Ovary (tissue), 9 donors: Measurements from ENCODE around the gene TAOK1. TPM values are rescaled to one million over a fixed set of nuclear protein-coding genes. Genes with fewer than 3 reads are reported as not detected.

ENCODE experiments used
- DNase-seq, 5 donors: peaks; one replicate each; pipeline ENCODE4 v3.0.0-alpha.2; 2019 to 2020
- H3K27ac ChIP-seq, 2 donors: fragments of 200-600 bp; one replicate each; pipeline versions ENCODE4 v1.5.1 to v1.8.0; 2019 to 2022
- H3K27me3 ChIP-seq: fragments of 200-600 bp; one replicate; pipeline ENCODE4 v1.8.0; 2022
- H3K36me3 ChIP-seq: fragments of 200-600 bp; sonication (generic); one replicate; pipeline ENCODE4 v1.5.1; 2019
- H3K4me1 ChIP-seq: one replicate; pipeline ENCODE4 v1.8.1; 2013; ENCODE audit warnings: mild to moderate bottlenecking, moderate library complexity; ENCODE audit not compliant: insufficient read depth
- H3K4me3 ChIP-seq: fragments of 200-600 bp; sonication (generic); one replicate; pipeline ENCODE4 v1.5.1; 2017
- H3K9me3 ChIP-seq, 2 donors: fragments of 200-600 bp in 1 of 2; sonication (generic) in 1 of 2; one replicate each; pipeline versions ENCODE4 v1.5.1 to v1.8.1; 2013 to 2019; ENCODE audit warnings: mild to moderate bottlenecking in 1 of 2, moderate library complexity in 1 of 2
- CTCF ChIP-seq, 3 donors: fragments of 450-650 bp in 2 of 3; fragments of 200-600 bp in 1 of 3; IDR thresholded peaks; one replicate each; pipeline versions ENCODE4 v1.5.1 to v1.8.0; 2016 to 2022; ENCODE audit warnings: antibody characterized with exemption in 3 of 3, mild to moderate bottlenecking in 1 of 3
- EP300 ChIP-seq: sonication (generic); formaldehyde crosslinking; IDR thresholded peaks from one replicate; pipeline ENCODE4 v1.6.1; 2017; ENCODE audit warnings: antibody characterized with exemption
- POLR2A ChIP-seq: fragments of 450-650 bp; IDR thresholded peaks from one replicate; pipeline ENCODE4 v1.6.1; 2017; ENCODE audit warnings: antibody characterized with exemption, mild to moderate bottlenecking, moderate library complexity
- WGBS, 3 donors: extraction: QIAGEN DNeasy Blood & Tissue Kit in 1 of 3; methylation state at CpG; one replicate each; pipeline versions ENCODE4 v1.1.5 to v1.1.7; 2013 to 2017; 5-methylcytosine and 5-hydroxymethylcytosine counted together
- intact Hi-C, 4 donors: fragments of 100-400 bp; cut with DNase I; formaldehyde crosslinking; loops; one replicate each; pipeline versions ENCODE4 v1.11.0 to v1.15.1; 2022 to 2023
- polyA plus RNA-seq, 2 donors: library from polyadenylated mRNA; stranded (reverse); fragments of 200-250 nt in 1 of 2; fragments of 350-450 nt in 1 of 2; fragmentation: Illumina TruSeq in 1 of 2; extraction: RNeasy Lipid Tissue Mini Kit (QIAGEN cat#74804) in 1 of 2; gene quantifications; one replicate each; pipeline ENCODE4 v1.2.3, GENCODE V29; 2013 to 2014
- total RNA-seq, 7 donors: library from RNA; depleted of rRNA in 2 of 7; stranded (reverse); fragments of >200 nt in 2 of 7; fragmentation: NEBNext Ultra II Directional in 3 of 7; extraction: Animal tissue kit (Norgen Biotek cat#: 25700) in 3 of 7; gene quantifications; one replicate each; pipeline versions ENCODE4 v1.1.0 to v1.2.4, GENCODE V29; 2016 to 2023
- donor health status: DM: no; HTN: no; CAD: no; lungs with moderate emphysema.
- donor health status: DM: no; HTN: no; CAD: no.
- donor health status: Bipolar disorder and iron deficiency.
- donor health status: DM: yes; HTN: yes; CAD: no.
- donor health status: DM: no; HTN: no; CAD: no.
- donor health status: DM: yes; HTN: yes; CAD: no.

TAOK1 gene
- total and polyA plus RNA-seq, 9 donors = 8.7 to 66.5 (median 49.6) TPM

- intact Hi-C loops = no loop called here
- no peak overlapping the region for H3K27ac ChIP-seq
- 96 to 97% (median 97%) methylated on average over 3 of the region's 3 CpGs for WGBS, 3 donors
- H3K4me1 ChIP-seq = peaks cover 4% of the 10 kb centered on the region
- no peak overlapping the region for H3K4me3 ChIP-seq
- no peaks in the 10 kb centered on the region for H3K36me3 ChIP-seq
- no peak for DNase-seq
- no peaks in the 10 kb centered on the region for H3K27me3 ChIP-seq
- no peak for TF ChIP-seq EP300
- TF ChIP-seq CTCF (IDR thresholded peaks at IDR 0.05) = no peak
- no peak for TF ChIP-seq POLR2A
- H3K9me3 ChIP-seq = no peaks in the 10 kb centered on the region
Measured at GRCh38 chr17:29563816-29564215, 173.7 kb downstream of the TAOK1 start.

- H3K27ac ChIP-seq = no peak overlapping the region
- peaks cover 6% of the 10 kb centered on the region for H3K4me1 ChIP-seq
- no peaks in the 10 kb centered on the region for H3K9me3 ChIP-seq
- H3K4me3 ChIP-seq = peak overlapping the region; percentile 63
- intact Hi-C loops = no loop called here
- TF ChIP-seq EP300 (no peak), POLR2A (no peak), CTCF (IDR thresholded peaks at IDR 0.05) (no peak)
- H3K36me3 ChIP-seq = no peaks in the 10 kb centered on the region
- no peaks in the 10 kb centered on the region for H3K27me3 ChIP-seq
- WGBS, 3 donors = 33 to 55% (median 41%) methylated on average over 19 to 55 of the region's 55 CpGs
- DNase-seq = peak in 3 of 5 donors; percentile 11 to 44 (median 18)
Measured at GRCh38 chr17:29565643-29566472, 175.7 kb downstream of the TAOK1 start.

GRCh38 chr17:29566473-29567303 is 176.5 kb downstream of the TAOK1 start, which contains the start of gene ABHD15:
Gene ABHD15 (minus strand): TSS chr17:29567037. CDS start chr17:29566966, 71 bp downstream.
- DNase-seq = peak; percentile 46 to 77 (median 63)
- no peaks in the 10 kb centered on the region for H3K27me3 ChIP-seq
- H3K9me3 ChIP-seq = no peaks in the 10 kb centered on the region
- no peaks in the 10 kb centered on the region for H3K36me3 ChIP-seq
- peak within 1 kb of the TSS; percentile 17 to 89 for H3K27ac ChIP-seq
- intact Hi-C loops = no loop called here
- peaks cover 6% of the 10 kb centered on the region for H3K4me1 ChIP-seq
- 2% methylated on average over 46 to 94 of the region's 94 CpGs for WGBS, 3 donors
- TF ChIP-seq POLR2A (no peak), CTCF (IDR thresholded peaks at IDR 0.05) (no peak), EP300 (no peak)
- peak within 1 kb of the TSS; percentile 63 for H3K4me3 ChIP-seq

- DNase-seq = peak in 1 of 5 donors; percentile 59
- no peaks in the 10 kb centered on the region for H3K9me3 ChIP-seq
- no peaks in the 10 kb centered on the region for H3K36me3 ChIP-seq
- no peaks in the 10 kb centered on the region for H3K27me3 ChIP-seq
- intact Hi-C loops = no loop called here
- H3K27ac ChIP-seq = peak overlapping the region; percentile 17 to 89
- H3K4me3 ChIP-seq = peak overlapping the region; percentile 63
- TF ChIP-seq CTCF (IDR thresholded peaks at IDR 0.05) (no peak), POLR2A (no peak), EP300 (no peak)
- peaks cover 12% of the 10 kb centered on the region for H3K4me1 ChIP-seq
- 0 to 1% (median 0%) methylated on average over 19 to 27 of the region's 27 CpGs for WGBS, 3 donors
Measured at GRCh38 chr17:29567304-29567553, 177.1 kb downstream of the TAOK1 start.
